Sigmoid colon (tissue), 4 donors: ENCODE data around the gene RAB37.

Source experiments
- POLR2AphosphoS5 ChIP-seq, 4 donors: sonication (generic); formaldehyde crosslinking; IDR thresholded peaks; one replicate each; pipeline ENCODE4 v1.6.1; 2017; ENCODE audit warnings: antibody characterized with exemption in 4 of 4
- TF ChIP-seq, protein P1 (sequence below), 4 experiments: fragments of 450-650 bp in 3 of 4; fragments of 200-600 bp in 1 of 4; IDR thresholded peaks; one replicate each; pipeline ENCODE4 v1.5.1; 2016 to 2019; ENCODE audit warnings: antibody characterized with exemption in 4 of 4, mild to moderate bottlenecking in 3 of 4, moderate library complexity in 2 of 4

- TF ChIP-seq, protein P1, sequence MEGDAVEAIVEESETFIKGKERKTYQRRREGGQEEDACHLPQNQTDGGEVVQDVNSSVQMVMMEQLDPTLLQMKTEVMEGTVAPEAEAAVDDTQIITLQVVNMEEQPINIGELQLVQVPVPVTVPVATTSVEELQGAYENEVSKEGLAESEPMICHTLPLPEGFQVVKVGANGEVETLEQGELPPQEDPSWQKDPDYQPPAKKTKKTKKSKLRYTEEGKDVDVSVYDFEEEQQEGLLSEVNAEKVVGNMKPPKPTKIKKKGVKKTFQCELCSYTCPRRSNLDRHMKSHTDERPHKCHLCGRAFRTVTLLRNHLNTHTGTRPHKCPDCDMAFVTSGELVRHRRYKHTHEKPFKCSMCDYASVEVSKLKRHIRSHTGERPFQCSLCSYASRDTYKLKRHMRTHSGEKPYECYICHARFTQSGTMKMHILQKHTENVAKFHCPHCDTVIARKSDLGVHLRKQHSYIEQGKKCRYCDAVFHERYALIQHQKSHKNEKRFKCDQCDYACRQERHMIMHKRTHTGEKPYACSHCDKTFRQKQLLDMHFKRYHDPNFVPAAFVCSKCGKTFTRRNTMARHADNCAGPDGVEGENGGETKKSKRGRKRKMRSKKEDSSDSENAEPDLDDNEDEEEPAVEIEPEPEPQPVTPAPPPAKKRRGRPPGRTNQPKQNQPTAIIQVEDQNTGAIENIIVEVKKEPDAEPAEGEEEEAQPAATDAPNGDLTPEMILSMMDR (IDR thresholded peaks at IDR 0.05) = no peak
- no peak for TF ChIP-seq POLR2AphosphoS5 (IDR thresholded peaks at IDR 0.05)
Measured at GRCh38 chr17:74746922-74747321, 9.9 kb downstream of the RAB37 start.
